PFSK-1 (cell line): ENCODE measurements around the gene RYR2.

Experiments
- FOXP2 ChIP-seq: optimal IDR thresholded peaks from 2 replicates; pipeline ENCODE3; 2011; ENCODE audit warnings: borderline replicate concordance, control low read depth, inconsistent platforms; ENCODE audit not compliant: insufficient read depth; ENCODE audit errors: extremely low read length, extremely low read depth
- POLR2AphosphoS5 ChIP-seq: IDR thresholded peaks from 2 replicates; pipeline ENCODE4 v1.6.1; 2012; ENCODE audit warnings: low read depth, mild to moderate bottlenecking, control low read depth, low read length, moderate library complexity
- REST ChIP-seq, 2 experiments: IDR thresholded peaks; 2 replicates each; pipeline versions ENCODE4 v1.6.1 to v1.8.0; 2011 to 2012; ENCODE audit warnings: low read depth in 2 of 2, low read length in 2 of 2, control low read depth in 1 of 2, inconsistent platforms in 1 of 2, mild to moderate bottlenecking in 1 of 2, moderate library complexity in 1 of 2; ENCODE audit not compliant: insufficient read depth in 1 of 2
- SIN3A ChIP-seq: IDR thresholded peaks from 2 replicates; pipeline ENCODE4 v1.6.1; 2012; ENCODE audit warnings: mild to moderate bottlenecking, low read length, moderate library complexity, borderline replicate concordance; ENCODE audit not compliant: insufficient read depth
- TAF1 ChIP-seq: IDR thresholded peaks from 2 replicates; pipeline ENCODE4 v1.6.1; 2012; ENCODE audit warnings: low read length, control low read depth, borderline replicate concordance; ENCODE audit not compliant: insufficient read depth

Gene RYR2

DNA sequence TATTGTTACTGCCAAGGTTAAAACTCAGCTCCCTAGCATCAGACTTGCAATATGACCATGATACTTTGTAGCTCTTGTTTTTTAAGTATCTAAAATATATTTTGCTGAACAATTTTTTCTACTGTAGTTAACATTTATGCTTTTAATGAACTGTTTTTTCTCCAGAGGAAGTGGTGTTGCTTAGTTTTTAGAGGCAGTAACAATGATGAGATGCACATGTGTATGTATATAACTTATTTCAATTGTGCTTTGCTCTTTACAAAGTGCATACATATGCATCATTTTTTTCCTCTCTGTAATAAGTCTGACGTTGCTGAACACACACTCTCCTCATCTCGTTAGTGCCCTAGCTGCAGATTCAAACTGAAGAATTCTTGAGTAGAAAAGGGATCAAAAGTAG lies 430.0 kb downstream of the RYR2 start:
- TF ChIP-seq TAF1 (no peak), POLR2AphosphoS5 (no peak), FOXP2 (no peak), SIN3A (no peak), REST (IDR thresholded peaks at IDR 0.05; ENCODE audit: insufficient read depth in 1 of 2, low read depth in 2 of 2, low read length in 2 of 2) (no peak)

- no peak for TF ChIP-seq TAF1
- TF ChIP-seq FOXP2 = no peak
- TF ChIP-seq REST (IDR thresholded peaks at IDR 0.05; ENCODE audit: insufficient read depth in 1 of 2, low read depth in 2 of 2, low read length in 2 of 2) = no peak
- no peak for TF ChIP-seq SIN3A
- no peak for TF ChIP-seq POLR2AphosphoS5
Measured at GRCh38 chr1:237473854-237474253, 431.9 kb downstream of the RYR2 start.

DNA sequence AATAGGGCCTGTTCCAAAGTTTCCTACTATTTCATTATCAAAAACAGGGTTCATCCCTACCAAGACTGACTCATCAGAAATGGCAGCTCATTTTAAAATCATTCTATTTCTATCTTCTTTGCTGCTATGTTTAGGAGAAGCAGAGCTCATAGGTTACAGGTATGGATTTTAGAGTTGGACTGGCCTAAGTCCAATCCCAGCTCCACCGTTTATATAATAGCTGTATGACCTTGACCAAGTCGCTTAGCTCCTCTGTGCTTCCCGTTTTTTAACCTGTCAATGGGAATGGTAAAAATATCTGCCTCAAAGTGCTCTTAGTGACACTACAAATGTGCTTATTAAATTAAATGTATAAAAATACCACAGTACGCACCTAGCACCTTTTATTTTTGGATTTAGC lies 436.1 kb downstream of the RYR2 start:
- TF ChIP-seq FOXP2 (no peak), POLR2AphosphoS5 (no peak), REST (IDR thresholded peaks at IDR 0.05; ENCODE audit: insufficient read depth in 1 of 2, low read depth in 2 of 2, low read length in 2 of 2) (no peak), SIN3A (no peak), TAF1 (no peak)

DNA sequence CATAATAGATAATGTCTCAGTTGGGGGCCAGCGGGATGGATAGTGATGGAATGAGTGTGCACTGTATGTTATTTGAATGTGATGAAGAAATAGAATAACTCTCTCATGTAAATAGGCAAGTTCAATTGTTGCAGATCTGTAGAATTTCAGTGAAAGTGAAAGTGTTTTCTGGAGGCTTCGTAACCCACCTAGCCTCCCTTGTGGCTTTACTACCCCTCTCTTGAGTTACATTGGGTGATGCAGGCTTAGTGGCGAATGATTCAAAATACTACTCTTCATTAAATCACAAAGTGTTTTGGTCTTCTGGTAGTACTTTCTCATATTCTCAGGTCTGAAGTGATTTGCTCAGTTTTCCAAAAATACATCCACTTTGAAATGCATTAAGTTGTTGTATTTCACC lies 436.9 kb downstream of the RYR2 start:
- TF ChIP-seq POLR2AphosphoS5 (no peak), REST (IDR thresholded peaks at IDR 0.05; ENCODE audit: insufficient read depth in 1 of 2, low read depth in 2 of 2, low read length in 2 of 2) (no peak), TAF1 (no peak), FOXP2 (no peak), SIN3A (no peak)

DNA sequence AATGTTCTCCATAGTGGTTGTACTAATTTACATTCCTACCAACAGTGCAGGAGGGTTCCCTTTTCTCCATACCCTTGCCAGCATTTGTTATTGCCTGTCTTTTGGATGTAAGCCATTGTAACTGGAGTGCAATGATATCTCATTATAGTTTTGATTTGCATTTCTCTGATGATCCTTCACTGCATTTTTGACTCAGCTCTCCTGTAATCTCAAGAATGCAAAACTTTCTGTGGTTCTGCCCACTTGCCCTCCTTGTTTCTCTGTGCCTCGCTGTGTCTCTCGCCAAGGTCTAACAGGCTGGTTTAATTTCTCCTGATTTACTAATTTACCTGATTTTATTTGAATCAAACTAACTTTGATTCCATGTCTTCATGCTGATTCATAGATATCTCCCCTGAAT lies 440.8 kb downstream of the RYR2 start:
- no peak for TF ChIP-seq POLR2AphosphoS5
- TF ChIP-seq FOXP2 = no peak
- TF ChIP-seq SIN3A = no peak
- TF ChIP-seq TAF1 = no peak
- no peak for TF ChIP-seq REST (IDR thresholded peaks at IDR 0.05; ENCODE audit: insufficient read depth in 1 of 2, low read depth in 2 of 2, low read length in 2 of 2)
